Muscle of back (tissue), 11 donors: ENCODE results near the gene CCR6. TPM values are rescaled to one million over a fixed set of nuclear protein-coding genes. Genes with fewer than 3 reads are reported as not detected.

Source experiments
- DNase-seq, 3 donors: peaks; one replicate each; pipeline versions ENCODE4 v3.0.0 to v3.0.0-alpha.2; 2013
- polyA plus RNA-seq, 10 donors: library from polyadenylated mRNA; unstranded; fragments of 120-200 nt; gene quantifications; one replicate each; pipeline ENCODE4 v1.2.1, GENCODE V29; 2013; ENCODE audit not compliant: insufficient read length in 10 of 10

The CCR6 gene
- polyA plus RNA-seq, 10 donors = 0.66 TPM; not detected in 9

GRCh38 chr6:167097770-167098169 lies 25.1 kb upstream of the CCR6 start:
- DNase-seq = no peak

DNA sequence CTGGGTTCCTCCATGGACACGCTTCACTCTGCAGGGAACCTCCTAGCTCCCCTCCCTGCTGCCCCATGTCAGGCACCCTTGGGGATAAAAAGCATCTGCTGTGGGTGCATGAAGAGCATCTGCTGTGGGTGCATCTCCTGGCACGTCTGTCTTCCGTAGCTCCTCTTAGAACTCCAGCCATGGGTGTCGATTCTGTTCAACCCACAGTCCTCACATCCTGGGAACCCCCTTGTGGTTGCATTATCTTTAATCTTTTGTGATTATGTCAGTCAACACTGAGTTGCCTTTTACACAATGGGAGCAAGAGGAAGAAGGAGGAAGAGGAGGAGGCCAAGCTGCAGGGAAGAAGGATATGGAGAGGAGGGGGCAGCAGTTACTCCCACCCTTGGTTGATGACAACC lies 24.1 kb upstream of the CCR6 start:
- no peak for DNase-seq

DNA sequence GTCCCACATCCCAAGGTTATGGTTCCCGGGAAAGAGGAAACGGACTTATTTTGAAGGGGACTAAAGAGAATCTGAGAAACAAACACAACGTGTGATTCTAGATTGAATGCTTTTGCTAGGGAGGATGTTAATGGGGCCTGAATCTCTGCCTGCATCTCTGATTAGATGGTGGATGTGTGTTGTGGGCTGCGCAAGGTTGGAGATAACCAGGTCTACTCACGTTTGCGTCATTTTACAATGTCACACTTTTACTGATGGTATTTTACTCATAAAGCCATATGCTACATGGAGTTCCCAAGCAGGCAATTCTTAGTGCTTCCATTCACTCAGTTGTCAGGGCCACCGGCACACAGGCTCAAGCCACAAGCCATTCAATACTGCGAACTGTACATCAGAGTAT lies 23.2 kb upstream of the CCR6 start:
- no peak for DNase-seq

DNA sequence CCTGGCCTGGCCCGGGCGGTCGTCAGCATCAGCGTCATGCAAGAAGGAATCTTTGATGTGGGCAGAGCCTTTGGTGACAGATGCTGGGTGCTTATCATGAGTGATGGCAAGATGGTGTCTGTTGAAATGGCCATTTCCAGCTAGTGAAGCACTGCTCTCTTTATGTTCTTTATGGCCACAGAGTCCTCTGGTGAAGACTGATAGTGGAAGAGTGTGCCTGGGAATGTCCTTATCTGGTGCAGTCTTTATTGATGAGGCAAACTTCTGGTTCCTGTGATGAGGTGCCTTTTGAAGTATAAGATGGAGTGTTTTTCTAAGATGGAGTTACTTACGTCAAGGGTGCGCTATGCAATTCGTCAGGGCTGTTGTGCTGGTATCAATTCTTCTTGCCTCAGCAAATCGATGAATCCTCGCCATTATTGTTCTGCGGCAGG lies 22.6 kb upstream of the CCR6 start:
- DNase-seq = no peak

DNA sequence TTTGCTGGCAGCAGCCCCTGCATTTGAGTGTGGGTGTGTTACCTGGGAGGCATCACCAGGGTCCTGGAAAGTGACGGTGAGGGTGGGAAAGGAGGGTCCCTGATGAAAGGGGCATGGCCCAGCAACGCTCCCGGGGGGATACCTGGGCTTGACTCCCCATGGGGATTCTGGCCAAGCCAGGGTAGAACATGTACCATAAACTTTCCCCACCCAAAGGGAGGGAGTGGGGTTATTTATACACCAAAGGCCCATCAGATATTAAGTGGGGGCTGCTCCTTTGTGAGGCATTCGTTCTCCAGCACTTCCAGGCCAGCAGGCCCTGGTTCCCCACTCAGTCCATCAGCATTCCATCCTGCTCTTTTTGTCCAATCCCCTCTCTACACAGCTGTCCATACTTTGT lies 20.6 kb upstream of the CCR6 start:
- DNase-seq = no peak

DNA sequence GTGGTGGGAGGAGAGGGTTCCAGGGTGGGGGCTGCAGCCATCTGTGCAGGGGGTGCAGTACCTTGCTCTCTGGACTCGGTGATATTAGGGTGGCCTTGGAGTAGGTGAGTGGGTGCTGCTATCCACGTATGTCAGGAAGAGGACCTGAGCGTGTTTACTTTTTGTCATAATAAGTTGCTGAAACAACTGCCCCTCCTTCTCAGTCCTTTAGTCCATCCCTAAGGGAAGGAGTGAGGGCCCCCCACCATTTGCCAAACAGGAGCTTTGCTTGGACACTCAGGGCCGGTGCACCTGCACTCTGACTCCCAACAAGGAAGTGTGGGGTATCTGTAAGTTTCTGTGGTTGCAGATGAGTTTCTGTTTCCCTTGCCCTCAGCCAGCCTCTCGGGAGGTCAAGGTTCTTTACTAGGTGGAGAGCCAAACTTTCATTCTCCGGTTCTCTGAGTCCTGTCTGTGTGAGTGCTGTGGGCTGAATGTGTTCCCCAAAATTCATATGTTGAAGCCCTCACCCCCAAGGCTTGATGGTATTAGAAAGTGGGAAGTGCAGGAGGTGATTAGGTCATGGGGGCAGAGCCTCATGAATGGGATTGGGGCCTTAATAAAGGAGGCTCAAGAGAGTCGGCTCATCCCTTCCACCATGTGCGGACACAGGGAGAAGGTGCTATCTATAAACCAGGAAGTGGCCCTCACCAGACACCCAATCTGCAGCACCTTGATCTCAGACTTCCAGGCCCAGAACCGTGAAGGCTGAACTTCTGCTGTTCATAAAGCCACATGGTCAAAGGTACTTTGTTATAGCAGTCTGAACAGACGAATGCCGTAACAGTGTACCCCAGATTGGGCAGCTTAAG lies 19.6 kb upstream of the CCR6 start:
- no peak for DNase-seq

- no peak for DNase-seq
Observed at GRCh38 chr6:167104388-167104787, 18.5 kb upstream of the CCR6 start.

DNA sequence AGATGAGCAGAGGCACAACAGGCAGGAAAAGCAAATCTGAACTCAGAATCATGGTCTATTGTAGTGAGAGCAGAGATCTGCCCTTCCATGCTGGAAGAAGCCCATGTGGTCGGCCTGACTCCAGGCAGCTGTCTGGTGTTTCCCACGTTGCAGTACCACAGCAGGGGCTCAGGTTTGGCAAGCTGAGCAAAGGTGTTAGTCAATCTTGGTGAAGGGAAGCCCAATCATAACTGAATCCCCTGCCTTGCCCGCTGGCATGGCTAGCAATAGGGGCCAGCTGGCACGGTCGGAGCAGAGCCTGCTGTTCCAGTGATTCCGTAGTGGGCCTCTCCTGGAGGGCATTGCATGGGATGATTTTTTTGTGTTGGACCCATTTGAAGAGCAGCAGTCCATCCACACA lies 17.8 kb upstream of the CCR6 start:
- no peak for DNase-seq

GRCh38 chr6:167106406-167106805 lies 16.5 kb upstream of the CCR6 start:
- DNase-seq = no peak

- DNase-seq = no peak
Observed at GRCh38 chr6:167107787-167108186, 15.1 kb upstream of the CCR6 start.

- DNase-seq = no peak
Observed at GRCh38 chr6:167108278-167108677, 14.6 kb upstream of the CCR6 start.

DNA sequence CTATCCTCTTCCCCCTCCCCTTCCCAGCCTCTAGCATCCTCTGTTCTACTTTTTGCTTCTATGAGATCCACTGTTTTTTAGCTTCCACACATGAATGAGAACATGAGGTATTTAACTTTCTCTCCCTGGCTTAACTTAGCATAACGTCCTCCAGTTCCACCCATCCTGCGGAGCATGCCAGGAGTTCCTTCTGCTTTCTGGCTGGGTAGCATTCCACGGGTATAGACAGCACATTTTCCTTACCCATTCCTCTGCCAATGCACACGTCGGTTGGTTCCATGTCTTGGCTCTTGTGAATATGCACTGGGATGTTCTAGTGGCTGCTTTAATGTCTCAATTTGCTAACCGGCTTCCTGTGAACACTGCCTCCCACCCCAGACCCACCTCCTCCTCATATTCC lies 13.2 kb upstream of the CCR6 start:
- no peak for DNase-seq

- no peak for DNase-seq
Observed at GRCh38 chr6:167111597-167111996, 11.3 kb upstream of the CCR6 start.

- no peak for DNase-seq
Observed at GRCh38 chr6:167112421-167112820, 10.5 kb upstream of the CCR6 start.

- DNase-seq = no peak
Observed at GRCh38 chr6:167113047-167113754, 9.7 kb upstream of the CCR6 start.

GRCh38 chr6:167113935-167114910 lies 8.7 kb upstream of the CCR6 start:
- DNase-seq = no peak

DNA sequence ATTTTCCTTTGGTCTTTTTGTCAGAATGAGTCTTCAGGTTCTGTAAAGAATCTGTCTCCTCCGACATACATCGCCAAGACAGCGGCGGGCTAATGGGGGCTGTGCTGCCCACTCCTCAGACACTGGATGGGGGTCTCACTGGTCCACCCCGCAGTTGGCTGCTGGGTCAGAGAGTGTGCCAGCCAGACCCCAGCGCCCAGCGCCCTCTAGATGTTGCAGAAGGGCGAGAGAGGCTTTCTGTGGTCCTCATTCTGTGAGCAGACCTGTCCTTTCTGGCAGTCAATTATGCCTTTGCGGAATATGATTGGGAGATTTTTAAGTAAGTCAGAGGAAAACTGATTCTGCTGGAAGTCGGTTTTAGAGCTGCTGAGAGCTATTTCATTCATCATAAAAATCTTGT lies 7.8 kb upstream of the CCR6 start:
- no peak for DNase-seq

DNA sequence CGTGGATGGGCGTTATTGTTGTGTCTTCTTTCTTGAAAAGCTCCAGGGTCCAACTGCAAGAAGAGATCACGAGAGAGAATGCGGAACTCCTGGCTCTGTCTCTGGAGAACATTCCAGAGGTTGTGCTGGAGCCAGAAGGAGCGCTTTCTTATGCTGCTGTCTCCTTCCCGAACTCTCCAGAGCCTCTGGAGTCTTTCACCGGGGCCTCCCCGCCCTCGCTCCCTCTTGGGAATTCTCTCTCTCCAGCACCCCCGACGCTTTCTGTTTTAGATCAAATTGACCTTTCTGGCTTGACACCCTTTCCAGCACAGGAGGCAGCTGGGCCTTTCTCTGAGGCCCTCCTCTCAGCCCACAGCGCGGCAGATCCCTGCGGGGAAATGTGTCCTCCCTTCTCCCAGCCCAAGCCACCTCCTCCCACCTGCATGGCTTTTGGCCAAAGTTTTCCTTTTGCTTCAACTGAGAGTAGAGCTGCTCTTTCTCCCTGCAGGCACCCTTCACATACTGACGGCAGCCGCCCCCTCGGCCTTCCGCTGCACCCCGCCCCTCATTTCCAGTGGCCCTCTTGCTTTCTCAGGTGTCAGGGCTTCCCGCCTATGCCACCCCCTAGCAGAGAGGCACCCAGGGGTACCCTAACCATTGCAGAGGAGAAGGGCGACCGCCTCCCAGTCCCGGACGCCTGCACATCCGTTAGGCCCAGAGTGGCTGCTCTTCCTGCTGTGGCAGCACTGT lies 6.6 kb upstream of the CCR6 start:
- peak in 2 of 3 donors; percentile 4 to 59 for DNase-seq

DNA sequence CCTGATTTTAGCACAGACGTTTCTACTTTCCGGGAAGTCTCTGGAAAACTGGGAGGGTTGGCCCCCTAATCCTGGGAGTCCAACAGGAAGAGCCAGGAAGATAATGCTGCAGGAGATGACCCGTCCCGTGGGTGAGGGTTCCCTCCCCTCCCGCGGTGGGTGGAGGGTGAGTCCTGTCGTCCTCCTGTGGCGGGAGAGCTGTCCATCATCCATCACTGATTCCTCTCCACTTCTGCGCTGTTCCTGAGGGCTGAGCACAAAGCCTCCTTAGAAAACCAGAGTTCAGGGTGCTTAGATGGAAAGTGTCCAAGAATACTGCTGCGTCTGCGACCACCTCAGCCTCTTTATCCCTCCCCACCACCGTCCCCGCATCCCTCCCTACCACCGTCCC lies 6.1 kb upstream of the CCR6 start:
- DNase-seq = no peak

DNA sequence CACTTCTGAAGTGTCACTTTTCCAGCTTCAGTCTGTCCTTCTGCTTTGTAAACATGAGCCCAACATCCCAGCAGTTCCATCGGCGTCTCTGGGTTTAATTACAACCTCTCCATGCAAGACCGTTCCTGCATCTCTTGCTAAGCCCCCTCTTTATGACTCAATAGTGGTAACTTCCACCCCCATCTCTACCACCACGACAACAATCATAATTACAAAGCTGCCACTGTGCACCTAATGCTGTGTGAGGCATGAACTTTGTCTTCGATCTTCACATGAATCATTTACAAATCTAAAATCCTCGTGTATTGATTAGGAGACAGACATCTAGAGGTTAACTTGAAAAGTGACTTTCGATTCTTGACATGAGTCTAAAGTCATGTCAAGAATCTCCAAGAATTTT lies 4.9 kb upstream of the CCR6 start:
- DNase-seq = no peak

DNA sequence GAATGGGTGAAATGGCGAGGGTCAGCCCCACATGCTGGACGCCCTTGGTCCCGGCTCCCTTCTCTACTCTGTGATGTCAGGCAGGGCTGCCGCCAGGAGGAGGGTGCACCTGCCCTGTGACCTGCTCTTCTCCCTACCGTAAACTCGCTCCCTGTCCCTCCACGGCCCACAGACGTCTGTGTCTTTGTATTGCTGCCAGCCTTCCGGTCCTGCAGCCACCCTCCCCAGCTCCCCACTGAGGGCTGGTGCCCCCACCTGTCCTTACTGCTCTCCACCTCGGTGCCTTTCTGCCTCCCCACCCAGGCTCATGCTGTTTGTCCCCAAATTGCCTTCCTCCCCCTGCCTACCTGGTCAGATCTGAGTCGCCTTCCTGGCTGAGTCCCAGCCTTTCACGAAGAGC lies 4.1 kb upstream of the CCR6 start:
- no peak for DNase-seq
